Measurements from ENCODE around the gene FNDC5. TPM values are rescaled to one million over a fixed set of nuclear protein-coding genes. Genes with fewer than 3 reads are reported as not detected.

Gene FNDC5
- polyA plus RNA-seq, 4 donors = 40.6 to 69.7 (median 52.6) TPM

- peak; percentile 69 to 84 (median 72) for DNase-seq (ENCODE audit: low read depth in 4 of 4, low spot score in 2 of 4)
Observed at GRCh38 chr1:32817815-32818786, 52.6 kb downstream of the FNDC5 start.

DNA sequence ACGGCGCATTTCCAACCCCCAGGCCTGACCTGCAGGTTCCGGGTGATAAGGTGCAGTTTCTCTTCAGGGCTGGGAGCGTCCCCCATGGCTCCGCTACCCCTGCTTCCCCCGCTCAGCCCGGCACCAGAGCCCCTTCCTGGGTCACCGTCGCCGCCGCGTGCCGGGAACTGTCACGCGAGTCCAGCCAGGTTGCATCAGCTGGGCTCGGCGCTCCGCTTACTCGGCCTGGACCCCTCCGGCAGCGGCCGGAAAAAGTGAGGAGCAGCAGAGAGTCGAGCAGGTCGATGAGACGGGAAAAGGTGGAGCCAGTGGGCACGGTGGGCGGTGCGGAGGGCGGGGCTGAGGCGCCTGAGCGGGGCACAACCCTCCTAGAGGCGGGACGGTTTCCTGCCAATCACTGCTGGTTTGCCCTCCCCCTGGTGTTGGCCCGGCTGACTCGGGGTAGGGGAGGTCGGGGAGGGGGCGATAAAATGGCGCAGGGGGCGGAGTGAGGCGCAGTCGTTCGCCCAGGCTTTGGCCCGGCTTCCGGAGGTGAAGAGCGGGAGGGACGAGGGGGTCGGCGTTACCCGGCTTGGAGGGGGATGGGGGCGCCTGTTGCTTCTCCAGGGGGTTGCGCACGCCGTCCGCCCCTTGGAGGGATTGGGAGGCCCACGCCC is 53.4 kb downstream of the FNDC5 start, which contains the start of the genes S100PBP and YARS1:
S100PBP (plus strand) TSS at position 495 of the 656 bp plus-strand sequence. CDS start 8,447 bp downstream, outside the sequence.
YARS1 (minus strand) TSS at position 200 of the 656 bp plus-strand sequence; CDS start at position 86, 114 bp downstream.
- DNase-seq (ENCODE audit: low read depth in 4 of 4, low spot score in 2 of 4) = peak; percentile 86 to 98 (median 96)

DNA sequence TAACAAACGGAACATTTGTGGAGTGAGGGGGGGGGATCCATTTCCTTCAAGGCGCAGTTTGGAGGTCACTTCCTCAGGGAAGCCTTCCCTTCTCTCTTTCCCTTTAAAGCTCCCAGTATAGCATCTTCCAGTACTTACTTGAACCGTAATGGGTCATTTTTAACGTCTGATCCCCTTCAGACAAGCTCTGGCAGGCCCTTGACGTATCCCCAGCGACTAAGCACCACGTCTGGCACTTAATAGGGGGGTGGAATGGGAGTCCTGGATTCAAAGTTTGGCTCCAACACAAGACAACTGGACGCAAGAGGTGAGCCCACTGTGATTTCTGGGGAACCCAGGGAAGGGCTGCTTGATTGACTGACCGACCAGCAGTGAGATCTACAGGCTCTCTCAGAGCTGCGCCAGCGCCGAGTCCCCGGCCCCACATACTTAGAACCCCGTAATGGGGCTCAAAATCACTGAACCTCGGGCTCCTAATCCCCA is 54.0 kb downstream of the FNDC5 start:
- DNase-seq (ENCODE audit: low read depth in 4 of 4, low spot score in 2 of 4) = peak in 2 of 4 donors; percentile 8 to 13

DNA sequence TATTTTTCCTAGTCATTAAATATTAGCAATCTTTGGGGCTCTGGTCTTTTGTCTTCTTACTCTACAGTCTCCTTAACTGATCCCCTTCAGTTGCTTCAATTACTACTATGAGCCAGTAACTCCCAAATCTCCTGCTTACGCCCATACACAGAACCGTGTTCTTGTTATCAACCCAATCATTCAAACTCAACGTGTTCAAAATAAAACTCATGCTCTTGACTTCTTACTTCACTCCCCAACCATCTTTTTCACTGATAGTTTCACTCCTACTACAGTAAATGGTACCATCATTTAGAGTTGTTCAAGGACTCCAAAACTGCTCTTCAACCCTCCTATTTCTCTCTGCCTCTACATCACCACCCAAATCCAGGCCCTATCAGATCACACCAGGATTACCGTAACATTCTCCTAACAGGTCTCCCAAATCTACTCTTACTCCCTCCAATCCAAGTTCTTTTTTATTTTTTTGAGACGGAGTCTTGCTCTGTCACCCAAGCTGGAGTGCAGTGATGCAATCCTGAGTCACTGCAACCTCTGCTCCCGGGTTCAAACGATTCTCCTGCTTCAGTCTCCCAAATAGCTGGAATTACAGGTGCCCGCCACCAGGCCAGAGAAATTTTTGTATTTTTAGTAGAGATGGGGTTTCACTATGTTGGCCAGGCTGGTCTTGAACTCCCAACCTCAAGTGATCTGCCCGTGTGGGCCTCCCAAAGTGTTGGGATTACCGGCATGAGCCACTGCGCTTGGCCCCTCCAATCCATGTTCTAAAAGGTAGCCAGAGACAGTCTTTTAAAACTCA is 56.6 kb downstream of the FNDC5 start:
- no peak for DNase-seq (ENCODE audit: low read depth in 4 of 4, low spot score in 2 of 4)

Other genes with a start within 250 kb of the FNDC5 start
- gene ZBTB8OS, start 220.4 kb downstream of the FNDC5 start, polyA plus RNA-seq (ENCODE audit: insufficient read length in 4 of 4) = 10 to 100 TPM; 36.7 to 44.1 (median 39.8) TPM
- 100 to 1,000 TPM; 306 to 331 (median 322) TPM for gene RBBP4, start 219.7 kb downstream of the FNDC5 start, polyA plus RNA-seq (ENCODE audit: insufficient read length in 4 of 4)
- 1 to 10 TPM; 1.2 to 3.0 (median 1.5) TPM for gene SYNC, start 168.1 kb downstream of the FNDC5 start, polyA plus RNA-seq (ENCODE audit: insufficient read length in 4 of 4)
- 10 to 100 TPM; 52.0 to 72.6 (median 59.5) TPM for gene YARS1, start 53.6 kb downstream of the FNDC5 start, polyA plus RNA-seq (ENCODE audit: insufficient read length in 4 of 4)
- gene S100PBP, start 53.3 kb downstream of the FNDC5 start, polyA plus RNA-seq (ENCODE audit: insufficient read length in 4 of 4) = 10 to 100 TPM; 25.7 to 45.9 (median 36.5) TPM
- under 1 TPM; 0.48 to 0.95 (median 0.58) TPM for gene HPCA, start 15.6 kb upstream of the FNDC5 start, polyA plus RNA-seq (ENCODE audit: insufficient read length in 4 of 4)
- gene TMEM54, start 30.5 kb upstream of the FNDC5 start, polyA plus RNA-seq (ENCODE audit: insufficient read length in 4 of 4) = 10 to 100 TPM in 2 of 4 donors, 1 to 10 TPM in 2; 5.5 to 13.1 (median 10.4) TPM
- 10 to 100 TPM; 16.6 to 19.0 (median 17.9) TPM for gene RNF19B, start 93.9 kb upstream of the FNDC5 start, polyA plus RNA-seq (ENCODE audit: insufficient read length in 4 of 4)
- gene AK2, start 166.0 kb upstream of the FNDC5 start, polyA plus RNA-seq (ENCODE audit: insufficient read length in 4 of 4) = 100 to 1,000 TPM; 183 to 246 (median 218) TPM
- 1 to 10 TPM; 6.6 to 8.9 (median 8.4) TPM for gene AZIN2, start 210.2 kb upstream of the FNDC5 start, polyA plus RNA-seq (ENCODE audit: insufficient read length in 4 of 4)